T-helper 2 cell treated with Interferon-gamma antibody and Interleukin-4, amounts not matched to agents 100 ng/mL and 5 ng/mL, for 36 hours (primary cell): ENCODE data around the gene PTGES2. TPM values are rescaled to one million over a fixed set of nuclear protein-coding genes. Genes with fewer than 3 reads are reported as not detected.

Experiments used
- total RNA-seq: library from RNA; stranded (reverse); gene quantifications from 2 replicates; pipeline ENCODE4 v1.2.3, GENCODE V29; 2022

The PTGES2 gene
- total RNA-seq, 1 donor from 2014 or later = 52.5 TPM

Other genes with a start within 250 kb of the PTGES2 start
- gene ST6GALNAC6, start 228.1 kb downstream of the PTGES2 start, total RNA-seq = 91.4 and 96.1 TPM in 2 replicates
- 23.2 and 23.8 TPM in 2 replicates for gene ST6GALNAC4, start 210.7 kb downstream of the PTGES2 start, total RNA-seq
- gene PIP5KL1, start 197.0 kb downstream of the PTGES2 start, total RNA-seq = 1.7 and 2.7 TPM in 2 replicates
- 66.5 and 68.6 TPM in 2 replicates for gene DPM2, start 189.9 kb downstream of the PTGES2 start, total RNA-seq
- 399 and 400 TPM in 2 replicates for gene EEIG1, start 146.7 kb downstream of the PTGES2 start, total RNA-seq
- gene NAIF1, start 60.4 kb downstream of the PTGES2 start, total RNA-seq = 13.2 and 14.0 TPM in 2 replicates
- gene SLC25A25, start 59.5 kb downstream of the PTGES2 start, total RNA-seq = 17.8 and 19.7 TPM in 2 replicates
- gene LCN2, start 21.7 kb upstream of the PTGES2 start, total RNA-seq = not detected in 2 replicates
- 82.4 and 82.8 TPM in 2 replicates for gene BBLN, start 32.5 kb upstream of the PTGES2 start, total RNA-seq
- 128 and 138 TPM in 2 replicates for gene CIZ1, start 63.8 kb upstream of the PTGES2 start, total RNA-seq
- gene DNM1, start 75.7 kb upstream of the PTGES2 start, total RNA-seq = 0.32 and 0.41 TPM in 2 replicates
- 38.7 and 43.2 TPM in 2 replicates for gene GOLGA2, start 148.3 kb upstream of the PTGES2 start, total RNA-seq
- gene SWI5, start 148.5 kb upstream of the PTGES2 start, total RNA-seq = 11.8 and 12.0 TPM in 2 replicates
- 25.8 and 26.9 TPM in 2 replicates for gene TRUB2, start 194.7 kb upstream of the PTGES2 start, total RNA-seq
- 40.6 and 40.7 TPM in 2 replicates for gene COQ4, start 195.1 kb upstream of the PTGES2 start, total RNA-seq
- 21.6 and 22.5 TPM in 2 replicates for gene SLC27A4, start 212.8 kb upstream of the PTGES2 start, total RNA-seq
- gene URM1, start 243.6 kb upstream of the PTGES2 start, total RNA-seq = 76.9 and 77.9 TPM in 2 replicates